Stimulated activated CD4-positive, alpha-beta T cell treated with anti-CD3 and anti-CD28 coated beads, TNF-alpha, amount 100 ng/mL, for 1 hour (primary cell): Measurements from ENCODE around the gene EFL1.
"Not testable (repeated sequence)": the region's sequence is repeated elsewhere in the genome, so short reads cannot be mapped to it uniquely, and the experiment has no call there.

ENCODE experiments used
- DNase-seq, 3 donors: peaks; one replicate each; pipeline ENCODE4 v3.0.0-alpha.2; 2020; ENCODE audit warnings: low read depth in 3 of 3, low spot score in 1 of 3

EFL1 gene

GRCh38 chr15:82262422-82263026 is at the start of gene EFL1, which contains the start of gene SAXO2:
TSS of gene EFL1 (minus strand) at chr15:82262734. CDS start at chr15:82261778, 956 bp downstream.
TSS of gene SAXO2 (plus strand) at chr15:82262818. CDS start at chr15:82262880, 62 bp downstream.
- DNase-seq, result peak; percentile 60 to 87 (median 63)

GRCh38 chr15:82311321-82311720 is 48.8 kb upstream of the EFL1 start:
- not testable (repeated sequence) for DNase-seq

GRCh38 chr15:82309802-82310201 is 47.3 kb upstream of the EFL1 start:
- no peak for DNase-seq

GRCh38 chr15:82307714-82308081 is 45.2 kb upstream of the EFL1 start:
- DNase-seq, result no peak

GRCh38 chr15:82306791-82307713 is 44.5 kb upstream of the EFL1 start:
- no peak for DNase-seq

GRCh38 chr15:82305621-82306048 is 43.1 kb upstream of the EFL1 start:
- DNase-seq, result no peak

GRCh38 chr15:82304778-82305090 is 42.2 kb upstream of the EFL1 start:
- no peak for DNase-seq

- DNase-seq, result no peak
These were observed 41.6 kb upstream of the EFL1 start for GRCh38 chr15:82303956-82304777.

- DNase-seq, result no peak
These were observed 38.9 kb upstream of the EFL1 start for GRCh38 chr15:82301296-82302016.

GRCh38 chr15:82300883-82301282 is 38.3 kb upstream of the EFL1 start:
- DNase-seq, result no peak

GRCh38 chr15:82300326-82300725 is 37.8 kb upstream of the EFL1 start:
- not testable (repeated sequence) for DNase-seq

GRCh38 chr15:82299511-82299914 is 37.0 kb upstream of the EFL1 start:
- DNase-seq, result not testable (repeated sequence)

GRCh38 chr15:82298520-82298919 is 36.0 kb upstream of the EFL1 start:
- DNase-seq, result peak; percentile 9 to 42 (median 22)

GRCh38 chr15:82298032-82298431 is 35.5 kb upstream of the EFL1 start:
- DNase-seq, result no peak

GRCh38 chr15:82297546-82297945 is 35.0 kb upstream of the EFL1 start:
- DNase-seq, result no peak

- DNase-seq, result no peak
These were observed 31.6 kb upstream of the EFL1 start for GRCh38 chr15:82294061-82294690.

GRCh38 chr15:82292271-82292670 is 29.7 kb upstream of the EFL1 start:
- no peak for DNase-seq

GRCh38 chr15:82288202-82288601 is 25.7 kb upstream of the EFL1 start:
- not testable (repeated sequence) for DNase-seq

GRCh38 chr15:82286475-82286874 is 23.9 kb upstream of the EFL1 start:
- DNase-seq, result not testable (repeated sequence)

- not testable (repeated sequence) for DNase-seq
These were observed 21.8 kb upstream of the EFL1 start for GRCh38 chr15:82284381-82284780.
